PC-9 (cell line): ENCODE data around the gene LPCAT1.

Experiments
- EZH2 ChIP-seq: fragments of 200-600 bp; sonication (generic); IDR thresholded peaks from 2 replicates; pipeline ENCODE4 v1.8.0; 2017; ENCODE audit warnings: antibody characterized with exemption, low read depth
- TF ChIP-seq, protein P1 (sequence below): fragments of 200-600 bp; sonication (generic); conservative IDR thresholded peaks from 2 replicates; pipeline ENCODE4 v1.6.1; 2017; ENCODE audit warnings: mixed run types, antibody characterized with exemption, mild to moderate bottlenecking, moderate library complexity

DNA sequence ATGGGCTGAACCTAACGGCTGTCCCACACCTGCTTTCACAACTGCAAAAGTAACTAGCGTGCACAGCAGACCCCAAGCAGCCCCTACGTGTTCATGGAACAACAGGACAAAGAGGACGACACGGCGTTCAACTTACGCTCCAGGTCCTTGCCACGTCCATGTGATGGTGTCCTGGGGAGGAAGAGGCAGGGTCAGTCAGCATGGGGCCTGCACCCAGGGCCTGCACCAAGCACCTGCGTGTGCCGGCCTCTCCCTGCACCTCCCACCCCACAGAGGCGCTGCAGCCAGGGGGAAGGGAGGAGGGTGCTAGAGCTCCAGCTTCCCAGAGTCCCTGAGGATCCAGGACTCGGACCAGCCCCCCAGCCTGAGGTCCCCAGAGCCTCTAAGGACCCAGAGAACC is 43.0 kb downstream of the LPCAT1 start:
- TF ChIP-seq, protein P1, sequence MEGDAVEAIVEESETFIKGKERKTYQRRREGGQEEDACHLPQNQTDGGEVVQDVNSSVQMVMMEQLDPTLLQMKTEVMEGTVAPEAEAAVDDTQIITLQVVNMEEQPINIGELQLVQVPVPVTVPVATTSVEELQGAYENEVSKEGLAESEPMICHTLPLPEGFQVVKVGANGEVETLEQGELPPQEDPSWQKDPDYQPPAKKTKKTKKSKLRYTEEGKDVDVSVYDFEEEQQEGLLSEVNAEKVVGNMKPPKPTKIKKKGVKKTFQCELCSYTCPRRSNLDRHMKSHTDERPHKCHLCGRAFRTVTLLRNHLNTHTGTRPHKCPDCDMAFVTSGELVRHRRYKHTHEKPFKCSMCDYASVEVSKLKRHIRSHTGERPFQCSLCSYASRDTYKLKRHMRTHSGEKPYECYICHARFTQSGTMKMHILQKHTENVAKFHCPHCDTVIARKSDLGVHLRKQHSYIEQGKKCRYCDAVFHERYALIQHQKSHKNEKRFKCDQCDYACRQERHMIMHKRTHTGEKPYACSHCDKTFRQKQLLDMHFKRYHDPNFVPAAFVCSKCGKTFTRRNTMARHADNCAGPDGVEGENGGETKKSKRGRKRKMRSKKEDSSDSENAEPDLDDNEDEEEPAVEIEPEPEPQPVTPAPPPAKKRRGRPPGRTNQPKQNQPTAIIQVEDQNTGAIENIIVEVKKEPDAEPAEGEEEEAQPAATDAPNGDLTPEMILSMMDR: no peak
- no peak for TF ChIP-seq EZH2
